Neural cell (in vitro differentiated cells): Measurements from ENCODE around the gene FNBP1L. TPM values are rescaled to one million over a fixed set of nuclear protein-coding genes. Genes with fewer than 3 reads are reported as not detected.
A peak's percentile ranks its signal among the peaks of the same experiment; 100 is the strongest.
"Not testable (repeated sequence)": the region's sequence is repeated elsewhere in the genome, so short reads cannot be mapped to it uniquely, and the experiment has no call there.

ENCODE experiments used
- H2AFZ ChIP-seq: fragments of 200-600, 300-800 bp; sonication (generic), shearing (Covaris generic); 2 replicates; pipeline ENCODE4 v1.6.0; 2014; ENCODE audit warnings: low read depth, mild to moderate bottlenecking, antibody characterized with exemption, low read length, moderate library complexity
- H3F3A ChIP-seq: fragments of 200-600 bp; shearing (Covaris generic); 2 replicates; pipeline ENCODE4 v1.6.1; 2016; ENCODE audit warnings: mild to moderate bottlenecking, moderate library complexity, mixed read lengths, antibody characterized with exemption, low read length; ENCODE audit not compliant: insufficient read depth, poor library complexity, severe bottlenecking
- H3K27ac ChIP-seq: fragments of 200-600, 300-800 bp; sonication (generic), shearing (Covaris generic); 2 replicates; pipeline ENCODE4 v1.5.1; 2014; ENCODE audit warnings: mild to moderate bottlenecking, low read length, moderate library complexity
- H3K27me3 ChIP-seq: fragments of 300-800, 200-600 bp; sonication (generic), shearing (Covaris generic); 2 replicates; pipeline ENCODE4 v1.6.0; 2014; ENCODE audit warnings: mild to moderate bottlenecking, low read depth, low read length, moderate library complexity; ENCODE audit not compliant: insufficient read depth
- H3K36me3 ChIP-seq: fragments of 300-800, 200-600 bp; sonication (generic), shearing (Covaris generic); 2 replicates; pipeline ENCODE4 v1.5.1; 2014; ENCODE audit warnings: mild to moderate bottlenecking, antibody characterized with exemption, low read length, moderate library complexity; ENCODE audit not compliant: insufficient read depth
- H3K4me2 ChIP-seq: fragments of 300-800, 200-600 bp; sonication (generic), shearing (Covaris generic); 2 replicates; pipeline ENCODE4 v1.6.0; 2014; ENCODE audit warnings: mild to moderate bottlenecking, low read length
- H3K4me3 ChIP-seq: fragments of 300-800, 200-600 bp; sonication (generic), shearing (Covaris generic); 2 replicates; pipeline ENCODE4 v1.5.1; 2014; ENCODE audit warnings: mild to moderate bottlenecking, low read length, moderate library complexity
- H3K79me2 ChIP-seq: fragments of 200-600 bp; shearing (Covaris generic); replicated peaks from 2 replicates; pipeline ENCODE4 v1.6.0; 2014; ENCODE audit warnings: mild to moderate bottlenecking, low read length, moderate library complexity; ENCODE audit not compliant: insufficient read depth
- H3K9ac ChIP-seq: fragments of 300-800, 200-600 bp; sonication (generic), shearing (Covaris generic); 2 replicates; pipeline ENCODE4 v1.6.1; 2016; ENCODE audit warnings: mild to moderate bottlenecking, low read length, mixed read lengths
- H3K9me2 ChIP-seq: fragments of 200-600 bp; shearing (Covaris generic); 2 replicates; pipeline ENCODE4 v1.6.1; 2016; ENCODE audit warnings: mild to moderate bottlenecking, low read length, mixed read lengths; ENCODE audit not compliant: insufficient read depth
- H3K9me3 ChIP-seq: fragments of 200-600, 300-800 bp; sonication (generic), shearing (Covaris generic); 2 replicates; pipeline ENCODE4 v1.6.1; 2016; ENCODE audit warnings: mild to moderate bottlenecking, mixed run types, low read length, moderate library complexity, mixed read lengths
- H4K20me1 ChIP-seq: fragments of 200-600 bp; shearing (Covaris generic); 2 replicates; pipeline ENCODE4 v1.6.1; 2016; ENCODE audit warnings: mild to moderate bottlenecking, mixed run types; ENCODE audit not compliant: insufficient read depth
- EP300 ChIP-seq: fragments of 450-650 bp; conservative IDR thresholded peaks from 2 replicates; pipeline ENCODE4 v1.6.1; 2014; ENCODE audit warnings: antibody characterized with exemption, mild to moderate bottlenecking, moderate library complexity; ENCODE audit not compliant: poor library complexity, severe bottlenecking
- EZH2 ChIP-seq: fragments of 200-600, 300-800 bp; shearing (Covaris generic), sonication (generic); IDR thresholded peaks from 2 replicates; pipeline ENCODE4 v1.6.1; 2014; ENCODE audit warnings: antibody characterized with exemption, low read length, borderline replicate concordance, mild to moderate bottlenecking; ENCODE audit not compliant: insufficient read depth, poor library complexity, severe bottlenecking
- POLR2AphosphoS5 ChIP-seq: IDR thresholded peaks from 2 replicates; pipeline ENCODE4 v1.6.1; 2012
- RAD21 ChIP-seq: fragments of 450-650 bp; conservative IDR thresholded peaks from 2 replicates; pipeline ENCODE4 v1.6.1; 2014; ENCODE audit warnings: antibody characterized with exemption, mild to moderate bottlenecking, moderate library complexity
- REST ChIP-seq: IDR thresholded peaks from 2 replicates; pipeline ENCODE4 v1.6.1; 2012; ENCODE audit warnings: borderline replicate concordance
- SMC3 ChIP-seq: fragments of 450-650 bp; conservative IDR thresholded peaks from 2 replicates; pipeline ENCODE4 v1.6.1; 2014; ENCODE audit warnings: antibody characterized with exemption, mild to moderate bottlenecking, moderate library complexity; ENCODE audit not compliant: poor library complexity
- TAF1 ChIP-seq: IDR thresholded peaks from 2 replicates; pipeline ENCODE4 v1.6.1; 2012; ENCODE audit warnings: low read depth
- polyA plus RNA-seq: library from polyadenylated mRNA; depleted of rRNA; stranded (reverse); fragments of >200 nt; gene quantifications from 2 replicates; pipeline ENCODE4 v1.2.3, GENCODE V29; 2014

Gene FNBP1L
- polyA plus RNA-seq, 1 donor from 2014 or later: 1,044 TPM

- Histone ChIP-seq H3K27me3 (no peaks in the 10 kb centered on the region), H3K27ac (peak overlapping the region; percentile 56), H3K9me3 (no peaks in the 10 kb centered on the region), H3K36me3 (peaks cover 16% of the 10 kb centered on the region), H3K9me2 (no peaks in the 10 kb centered on the region), H3K79me2 (no peaks in the 10 kb centered on the region), H3K4me2 (peak overlapping the region; percentile 33), H3K9ac (no peak overlapping the region), H2AFZ (no peak overlapping the region), H4K20me1 (no peaks in the 10 kb centered on the region), H3K4me3 (peak overlapping the region; percentile 44), H3F3A (peaks cover 5% of the 10 kb centered on the region)
- TF ChIP-seq EZH2 (no peak), POLR2AphosphoS5 (peak; percentile 56), EP300 (peak; percentile 82)
Observed at GRCh38 chr1:93552741-93553455, 105.0 kb downstream of the FNBP1L start.

- not testable (repeated sequence) for H3K27me3 ChIP-seq, H3K4me2 ChIP-seq, H4K20me1 ChIP-seq, H2AFZ ChIP-seq, H3F3A ChIP-seq, H3K9ac ChIP-seq, H3K9me2 ChIP-seq, H3K27ac ChIP-seq, H3K4me3 ChIP-seq, H3K79me2 ChIP-seq, H3K9me3 ChIP-seq
- H3K36me3 ChIP-seq: peaks cover 11% of the 10 kb centered on the region
Observed at GRCh38 chr1:93553886-93554490, 106.1 kb downstream of the FNBP1L start.

- TF ChIP-seq EZH2 (no peak), RAD21 (no peak), REST (no peak), EP300 (no peak), TAF1 (no peak), SMC3 (no peak), POLR2AphosphoS5 (no peak)
- Histone ChIP-seq H3K4me3 (no peak overlapping the region), H3K9ac (no peak overlapping the region), H3K79me2 (no peaks in the 10 kb centered on the region), H3K4me2 (no peak overlapping the region), H3K9me3 (no peaks in the 10 kb centered on the region), H2AFZ (no peak overlapping the region), H4K20me1 (no peaks in the 10 kb centered on the region), H3F3A (peaks cover 5% of the 10 kb centered on the region), H3K9me2 (no peaks in the 10 kb centered on the region), H3K36me3 (peaks cover 11% of the 10 kb centered on the region), H3K27me3 (no peaks in the 10 kb centered on the region), H3K27ac (no peak overlapping the region)
Observed at GRCh38 chr1:93554883-93555872, 107.3 kb downstream of the FNBP1L start.
